NCI-H2196 (cell line): ENCODE data around the gene STK38.

Experiments
- DNase-seq: peaks from one replicate; lab custom pipeline; 2025; ENCODE audit not compliant: unreplicated experiment; lab: John Stamatoyannopoulos, UW

The STK38 gene

DNA sequence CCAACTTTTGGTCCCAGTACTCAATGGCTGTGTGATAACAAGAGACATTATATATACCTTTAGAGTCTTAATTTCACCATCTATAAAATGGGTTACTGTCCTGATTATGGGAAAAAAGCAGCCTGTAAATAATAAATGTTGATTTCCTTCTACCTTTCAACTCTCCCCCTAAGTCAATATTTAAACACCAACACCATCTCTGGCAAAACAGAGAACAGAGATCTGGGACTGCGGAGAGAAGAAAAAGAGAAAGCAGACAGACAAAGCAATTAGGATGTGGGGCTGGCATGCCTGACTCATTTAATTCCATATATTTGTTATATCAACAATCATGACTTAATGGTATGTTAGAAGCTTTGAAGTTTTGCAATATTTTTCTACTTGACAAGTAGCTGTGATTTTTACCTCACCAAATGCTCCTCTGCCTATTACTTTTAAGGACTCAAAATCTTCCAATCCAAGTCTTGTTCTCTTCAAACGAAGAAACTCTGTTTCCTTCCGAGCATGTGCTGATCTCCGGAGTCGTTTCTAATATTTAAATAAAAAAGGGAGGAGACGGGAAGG is 23.3 kb downstream of the STK38 start:
- DNase-seq: no peak

DNA sequence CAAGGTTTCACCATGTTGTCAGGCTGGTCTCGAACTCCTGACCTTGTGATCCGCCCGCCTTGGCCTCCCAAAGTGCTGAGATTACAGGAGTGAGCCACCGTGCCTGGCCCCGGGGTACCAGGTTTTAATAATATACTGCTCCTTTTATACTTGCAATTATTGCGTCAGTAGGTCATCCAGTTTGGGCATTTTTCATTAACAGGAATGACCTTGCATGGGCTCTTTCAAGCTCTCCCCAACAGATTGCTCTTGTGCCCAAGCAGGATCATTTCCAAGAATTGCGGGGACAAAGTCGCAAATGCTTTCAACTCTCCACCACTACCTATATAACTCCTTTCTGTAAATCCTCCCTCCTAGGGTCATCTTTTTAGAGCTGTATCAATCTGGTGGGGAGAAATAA is 23.8 kb downstream of the STK38 start:
- DNase-seq: no peak

DNA sequence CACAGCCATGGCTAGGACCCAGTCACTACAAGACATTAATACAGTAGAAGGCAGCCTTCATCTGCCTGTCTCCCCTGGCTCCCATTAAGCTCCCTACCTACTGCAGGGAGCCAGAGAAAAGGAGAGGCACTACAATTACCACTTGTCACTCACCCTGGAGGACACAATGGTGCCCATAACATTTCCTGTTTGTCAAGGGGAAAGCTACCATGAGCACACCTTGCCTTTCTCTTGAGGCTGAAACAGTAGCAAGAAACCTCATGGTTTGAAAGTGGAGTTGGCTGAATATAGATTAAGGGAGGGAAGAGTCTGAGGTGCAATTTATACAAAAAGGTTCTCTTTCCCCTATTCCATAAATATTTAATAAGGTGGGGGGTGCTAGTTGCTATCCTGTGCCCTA is 27.9 kb downstream of the STK38 start:
- DNase-seq: no peak

DNA sequence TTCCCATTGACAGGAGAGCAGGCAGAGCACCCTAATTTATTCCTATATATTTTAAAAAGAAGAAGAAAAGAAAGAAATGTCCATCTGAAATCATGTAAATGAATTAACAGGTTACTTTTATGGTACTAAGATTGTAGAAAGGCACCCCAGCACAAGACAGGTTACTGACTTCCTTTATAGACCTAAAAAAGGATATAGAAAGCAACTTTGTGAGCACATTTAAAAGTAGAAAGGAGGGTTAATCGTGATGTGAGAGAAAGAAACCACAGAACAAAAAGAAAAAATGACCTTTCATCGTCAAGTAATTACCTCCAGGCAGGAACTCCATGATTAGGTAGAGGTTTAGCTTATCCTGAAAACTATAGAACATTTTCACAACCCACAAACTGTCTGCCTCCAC is 29.9 kb downstream of the STK38 start:
- DNase-seq: no peak

DNA sequence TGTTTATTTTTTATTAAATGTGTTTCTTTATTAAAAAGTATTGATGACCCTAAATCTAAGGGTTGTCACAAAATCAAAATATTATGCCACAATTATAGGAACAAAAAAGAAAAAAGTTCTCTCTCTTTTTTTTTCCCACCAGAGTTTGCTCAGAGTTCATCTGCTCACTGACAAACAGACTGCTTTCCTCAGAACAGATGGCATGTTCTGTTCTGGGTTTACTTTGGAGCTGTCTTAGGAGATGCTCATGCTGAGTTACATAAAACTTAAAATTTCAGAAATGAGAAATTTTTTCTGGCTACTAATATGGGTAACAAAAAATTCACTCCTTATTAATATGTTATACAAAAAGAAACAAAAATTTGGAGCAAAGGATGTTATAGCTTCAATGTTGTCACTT is 30.3 kb downstream of the STK38 start:
- DNase-seq: no peak

DNA sequence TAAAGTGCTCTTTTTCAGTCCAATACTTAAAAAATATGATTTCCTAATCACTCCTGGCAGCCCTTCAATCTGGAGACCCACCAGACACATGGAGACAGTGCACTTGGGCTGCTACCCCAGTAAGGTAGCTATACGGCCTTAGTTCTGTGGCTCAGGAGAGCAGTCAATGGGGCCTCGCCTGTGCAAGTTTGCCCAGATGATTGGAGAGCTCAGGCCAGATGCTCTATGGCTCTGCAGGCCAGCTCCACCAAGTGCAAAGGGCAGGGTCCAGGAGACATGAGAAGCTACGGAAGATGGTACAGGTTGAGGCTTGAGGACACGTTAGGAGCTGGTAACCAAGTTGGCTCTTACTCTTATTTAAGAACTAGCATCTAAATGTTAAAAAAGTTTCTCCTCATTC is 30.7 kb downstream of the STK38 start:
- no peak for DNase-seq

DNA sequence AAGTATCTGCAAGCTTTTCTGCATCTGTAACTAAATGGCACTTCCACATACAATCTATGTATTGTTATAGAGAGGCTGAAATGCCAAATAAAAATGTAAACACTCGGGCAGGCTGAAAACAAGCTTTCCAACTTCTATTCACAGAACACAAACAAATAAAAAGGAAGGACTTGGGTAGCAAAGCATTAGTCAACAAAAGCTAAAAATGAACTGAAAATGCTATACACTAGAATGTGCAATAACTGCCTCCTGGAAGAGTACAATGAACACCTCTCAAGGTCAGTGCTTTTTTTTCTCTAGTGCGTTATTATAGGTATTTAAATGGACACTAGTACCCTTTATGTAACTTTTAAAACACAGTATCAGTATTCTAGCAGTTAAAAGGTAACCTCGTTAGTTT is 31.4 kb downstream of the STK38 start:
- DNase-seq: no peak

DNA sequence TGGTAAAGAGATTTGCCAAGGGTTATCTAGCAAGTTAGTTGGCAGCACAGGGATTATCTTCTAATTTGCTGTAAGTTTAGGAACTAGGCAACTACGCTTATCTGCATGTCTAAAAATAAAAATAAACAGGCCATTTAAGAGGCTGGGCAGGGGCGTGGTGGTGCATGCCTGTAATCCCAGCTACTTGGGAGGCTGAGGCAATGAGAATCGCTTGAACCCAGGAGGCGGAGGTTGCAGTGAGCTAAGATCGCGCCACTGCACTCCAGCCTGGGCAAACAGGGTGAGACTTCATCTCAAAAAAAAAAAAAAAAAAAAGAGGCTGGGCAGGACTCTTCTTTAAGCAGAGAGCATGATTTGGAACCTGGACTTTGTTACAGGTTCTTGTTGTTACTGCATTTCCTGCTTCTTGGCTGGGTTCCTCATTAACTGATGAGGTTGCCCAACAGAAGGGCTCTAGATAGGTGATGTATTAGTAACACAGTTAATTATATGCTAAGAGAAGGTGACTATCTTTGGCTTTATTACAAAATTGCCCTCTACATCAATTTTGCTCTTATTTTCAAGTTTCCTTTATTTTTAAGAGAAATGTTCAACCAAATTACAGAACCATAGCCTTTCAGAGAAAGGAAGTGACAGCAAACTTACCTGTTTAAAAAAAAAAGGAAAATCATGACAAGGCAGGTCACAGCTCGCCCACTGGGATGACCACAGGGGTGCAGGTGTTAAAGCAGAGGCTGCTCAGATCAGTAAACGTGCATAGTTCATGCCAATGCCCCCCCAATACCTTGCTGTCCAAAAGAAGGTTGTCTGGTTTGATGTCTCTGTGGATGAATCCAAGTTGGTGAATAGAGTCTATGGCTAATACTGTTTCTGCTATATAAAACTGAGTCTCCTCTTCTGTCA is 32.5 kb downstream of the STK38 start:
- no peak for DNase-seq

DNA sequence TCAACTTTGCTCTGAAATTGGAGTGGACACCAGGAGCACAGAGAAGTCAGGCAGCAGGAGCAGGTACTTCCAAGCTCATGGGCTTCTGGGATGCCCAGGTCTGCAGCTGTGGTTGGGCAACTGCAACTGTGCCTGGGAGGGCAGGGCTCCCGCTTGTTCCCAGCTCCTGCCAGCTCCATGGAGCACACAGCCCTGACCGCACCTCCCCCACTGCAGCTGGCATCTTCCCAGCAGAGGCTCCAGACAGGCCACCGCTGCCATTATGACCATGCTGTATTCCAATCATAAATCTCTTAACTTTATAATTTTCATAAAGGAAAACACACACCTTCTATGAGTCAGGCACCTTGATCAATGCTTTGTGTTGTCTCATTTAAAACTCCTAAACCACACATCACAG is 36.9 kb downstream of the STK38 start:
- no peak for DNase-seq

DNA sequence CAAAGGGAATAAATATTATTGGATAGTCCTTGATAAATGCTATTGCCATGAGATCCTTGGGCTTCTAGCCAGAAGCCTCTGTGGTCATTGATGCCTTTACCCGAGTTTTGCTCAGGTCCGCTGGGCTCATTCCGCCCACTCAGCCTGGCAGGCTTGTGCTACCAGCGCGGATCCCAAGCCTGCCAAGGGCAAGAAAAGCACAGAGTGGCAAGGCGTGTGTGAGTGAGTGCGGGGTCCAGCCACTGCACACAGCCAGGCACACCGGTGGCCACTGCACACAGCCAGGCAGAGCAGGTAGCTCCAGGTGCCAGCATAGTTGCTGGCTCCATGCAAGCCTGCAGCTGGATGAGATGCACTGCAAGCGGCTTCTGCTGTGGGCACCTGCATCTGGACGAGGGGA is 38.7 kb downstream of the STK38 start:
- DNase-seq: no peak

DNA sequence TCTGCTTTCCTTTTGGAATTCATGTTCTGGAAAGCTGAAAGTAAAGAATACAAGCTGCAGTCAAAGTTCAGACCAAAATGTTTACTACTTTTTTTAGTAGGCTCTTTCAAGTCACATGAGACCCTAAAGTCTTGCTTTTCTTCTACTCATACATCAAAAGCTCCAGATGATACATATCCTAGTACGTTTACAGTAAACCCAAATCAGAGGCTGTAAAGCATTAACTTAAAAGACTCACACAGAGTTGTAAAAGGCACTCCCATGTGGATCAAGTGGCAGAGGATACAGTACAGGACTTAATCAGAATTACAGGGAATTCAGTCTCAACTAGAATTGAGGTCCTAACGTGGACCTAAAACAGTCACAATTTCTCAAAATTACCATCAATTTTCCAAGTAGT is 40.7 kb downstream of the STK38 start:
- no peak for DNase-seq

DNA sequence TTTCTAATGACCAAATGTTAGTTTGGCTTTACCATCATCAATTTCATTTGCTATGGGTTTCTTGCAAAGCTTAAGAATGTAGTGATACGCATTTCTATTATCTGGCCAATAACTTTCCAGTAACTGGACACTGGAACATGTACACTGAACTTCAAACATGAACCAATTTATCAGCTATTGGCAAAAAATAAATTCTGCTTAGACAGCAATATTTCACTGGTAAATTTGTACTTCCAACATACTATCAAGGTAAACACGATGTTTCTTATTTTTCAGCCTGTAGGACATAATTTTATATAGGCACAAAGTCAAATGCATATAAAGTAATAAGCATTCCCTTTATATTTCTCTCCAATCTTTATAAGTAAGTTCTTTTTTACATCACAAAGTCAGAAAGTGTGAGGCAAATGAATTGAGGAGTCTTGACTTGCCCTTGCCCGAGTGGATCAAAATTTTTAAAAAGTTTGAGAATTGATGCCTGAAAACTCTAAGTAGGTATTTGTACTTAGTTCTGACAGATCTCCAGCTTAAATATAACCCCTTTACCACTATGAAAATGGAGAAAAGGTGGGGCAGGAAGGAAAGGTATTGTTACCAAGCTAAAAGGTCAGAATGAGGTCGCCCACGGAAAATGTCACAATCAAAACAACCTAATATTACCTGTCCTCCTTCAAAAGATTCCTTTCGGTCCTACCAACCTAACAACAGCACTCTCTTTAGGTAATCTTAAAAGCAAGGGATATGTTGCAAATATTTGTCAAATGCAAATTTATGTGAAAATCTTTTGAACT is 41.3 kb downstream of the STK38 start:
- DNase-seq: no peak

DNA sequence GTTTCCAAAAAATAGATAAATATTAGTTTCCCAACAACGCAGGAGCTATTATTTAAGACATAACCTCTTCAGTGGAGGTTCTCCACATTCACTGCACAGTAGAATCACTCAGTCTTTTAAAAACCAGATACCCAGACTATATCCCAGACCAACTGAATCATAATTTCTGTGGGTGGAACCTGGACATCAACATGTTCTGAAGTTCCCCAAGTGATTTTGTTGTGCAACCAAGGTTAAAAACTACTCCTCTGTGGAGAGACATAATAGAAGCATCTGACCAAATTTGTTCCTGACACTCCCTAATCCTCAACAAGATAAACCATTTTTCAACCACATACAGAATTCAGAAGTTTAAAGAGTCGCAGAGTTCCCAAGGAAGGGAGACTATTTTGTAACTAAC is 42.3 kb downstream of the STK38 start:
- DNase-seq: no peak

DNA sequence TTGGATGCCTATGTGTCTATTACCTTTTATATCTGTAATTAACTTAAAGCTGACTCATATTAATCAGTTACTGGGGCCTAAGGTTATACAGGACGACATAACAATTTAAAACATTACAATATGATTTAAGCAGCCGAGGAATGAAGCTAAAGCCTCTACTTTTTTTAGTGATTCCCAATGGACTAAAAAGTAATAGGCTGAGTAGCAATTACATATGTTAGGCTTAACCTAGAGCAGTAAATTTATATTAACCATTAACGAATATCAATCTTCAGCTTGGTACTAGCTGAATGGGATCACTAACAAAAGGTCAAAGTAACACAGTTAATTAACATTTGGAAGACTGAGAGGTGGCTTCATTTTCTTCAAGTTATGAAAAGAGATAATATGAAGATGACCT is 43.1 kb downstream of the STK38 start:
- no peak for DNase-seq

DNA sequence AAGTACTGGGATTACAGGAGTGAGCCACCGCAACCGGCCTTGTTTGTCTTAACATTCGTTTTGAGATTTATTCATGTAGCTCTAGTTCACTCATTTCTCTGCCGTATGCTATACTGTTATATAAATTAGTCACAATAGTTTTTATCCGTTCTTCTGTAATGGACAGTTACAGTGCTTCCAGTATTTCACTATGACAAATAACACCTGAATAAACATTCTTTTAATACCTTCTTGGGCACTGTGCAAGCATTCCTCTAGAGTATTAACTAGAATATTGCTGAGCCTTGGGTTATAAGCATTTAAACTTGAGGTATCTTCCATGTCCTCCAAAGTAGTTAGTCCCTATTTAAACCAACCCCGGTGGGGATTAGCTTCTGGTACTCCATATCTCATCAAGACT is 45.6 kb downstream of the STK38 start:
- no peak for DNase-seq

DNA sequence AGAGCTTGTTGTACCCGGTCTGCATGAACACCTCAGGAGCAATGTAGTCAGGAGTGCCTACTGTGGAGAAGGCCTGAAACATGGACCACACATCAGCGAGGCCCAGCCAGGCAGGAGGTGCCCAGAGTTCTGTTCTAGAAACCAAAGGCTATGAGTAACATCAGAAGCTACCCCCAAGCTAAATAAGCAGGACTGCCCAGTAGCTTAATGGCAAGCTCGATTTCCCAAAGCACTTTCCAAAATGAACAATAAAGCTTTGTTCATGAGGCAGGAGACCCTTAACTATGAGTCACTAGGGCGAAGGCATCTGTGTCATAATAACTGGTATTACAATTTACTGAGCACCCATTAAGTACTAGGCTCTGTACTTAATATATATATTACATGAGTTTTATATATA is 47.4 kb downstream of the STK38 start:
- no peak for DNase-seq

DNA sequence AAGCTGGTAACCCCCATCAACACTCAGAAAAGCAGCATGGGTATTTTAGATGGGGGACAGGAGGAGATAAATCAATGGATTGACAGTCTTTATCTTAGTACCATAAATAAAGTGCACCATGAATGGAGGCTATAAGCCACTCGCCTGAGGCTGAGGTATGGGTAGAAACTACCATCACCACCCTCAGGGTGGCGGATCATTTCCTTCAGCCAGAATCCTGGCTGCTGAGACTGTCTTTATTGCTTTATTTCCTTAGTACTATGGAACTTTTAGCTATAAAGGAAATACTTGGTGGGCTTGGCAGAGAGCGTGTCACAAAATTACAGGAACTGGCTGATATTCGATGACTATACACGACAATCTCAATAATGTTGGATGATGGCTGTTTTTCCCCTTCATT is 52.2 kb downstream of the STK38 start:
- no peak for DNase-seq

DNA sequence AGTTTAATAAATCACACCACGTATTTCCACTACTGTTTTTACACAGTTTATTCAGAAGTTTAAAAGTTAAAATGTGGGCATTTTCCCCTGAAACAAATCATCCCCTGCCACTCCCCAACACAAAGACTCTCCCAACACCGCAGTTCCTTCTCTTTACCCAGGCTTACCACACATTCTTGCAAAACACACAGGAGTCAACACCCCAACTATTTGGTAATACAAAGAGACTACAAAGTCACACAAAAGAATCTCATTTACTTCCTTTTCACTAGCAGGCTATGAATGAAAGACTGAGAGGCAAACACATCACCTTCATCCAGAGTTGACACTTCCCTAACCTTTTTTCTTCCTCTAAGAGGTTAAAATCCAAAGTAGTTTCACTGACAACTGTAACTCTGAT is 53.4 kb downstream of the STK38 start:
- DNase-seq: no peak

DNA sequence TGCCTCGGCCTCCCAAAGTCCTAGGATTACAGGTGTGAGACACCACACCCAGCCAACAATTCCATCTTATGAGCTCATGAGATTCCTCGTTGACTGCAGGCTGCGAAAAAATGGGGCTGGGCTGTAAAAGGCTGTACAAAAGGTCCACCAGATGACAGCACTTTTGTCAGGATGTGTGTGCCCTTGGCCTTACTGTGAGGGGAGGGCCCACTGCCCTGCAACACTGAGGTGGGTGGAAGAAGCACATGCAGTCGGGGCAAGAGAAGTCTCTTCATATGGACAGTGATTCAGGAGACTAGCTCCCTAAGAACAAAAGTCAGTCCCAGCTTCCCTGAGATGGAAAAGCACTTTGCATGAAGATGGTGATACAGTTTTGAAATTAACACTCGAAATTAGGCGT is 54.0 kb downstream of the STK38 start:
- DNase-seq: no peak

DNA sequence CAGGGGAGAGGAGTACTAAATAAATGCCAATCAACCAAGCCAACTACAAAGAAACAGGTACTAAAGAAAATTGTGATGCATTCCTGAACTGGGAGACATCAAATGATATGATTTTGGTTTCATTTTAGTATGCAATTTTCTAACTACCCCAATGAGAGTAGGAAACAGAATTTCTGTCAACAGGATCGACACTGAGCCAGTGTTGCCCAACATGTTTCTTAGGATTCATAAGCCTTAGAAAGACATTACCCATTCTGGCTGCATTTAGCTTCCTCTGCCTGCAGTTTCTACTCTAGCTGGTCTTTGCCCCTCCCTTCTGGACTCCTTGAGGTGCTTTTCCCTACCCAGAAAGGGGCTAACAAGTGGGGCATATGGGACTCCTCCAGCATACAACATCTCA is 54.7 kb downstream of the STK38 start:
- no peak for DNase-seq

DNA sequence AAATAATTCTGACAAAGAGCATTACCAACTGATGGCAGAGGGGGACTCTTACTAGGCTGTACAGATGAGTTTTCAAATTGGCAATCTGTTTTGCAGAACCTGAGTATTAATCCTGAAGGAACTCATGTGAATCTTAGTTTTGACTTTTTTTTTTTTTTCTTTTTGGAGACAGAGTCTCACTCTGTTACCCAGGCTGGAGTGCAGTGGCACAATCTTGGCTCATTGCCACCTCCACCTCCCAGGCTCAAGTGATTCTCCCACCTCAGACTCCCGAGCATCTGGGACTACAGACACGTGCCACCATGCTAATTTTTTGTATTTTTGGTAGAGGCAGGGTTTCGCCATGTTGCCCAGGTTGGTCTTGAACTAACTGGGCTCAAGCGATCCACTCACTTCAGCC is 55.2 kb downstream of the STK38 start:
- DNase-seq: no peak

DNA sequence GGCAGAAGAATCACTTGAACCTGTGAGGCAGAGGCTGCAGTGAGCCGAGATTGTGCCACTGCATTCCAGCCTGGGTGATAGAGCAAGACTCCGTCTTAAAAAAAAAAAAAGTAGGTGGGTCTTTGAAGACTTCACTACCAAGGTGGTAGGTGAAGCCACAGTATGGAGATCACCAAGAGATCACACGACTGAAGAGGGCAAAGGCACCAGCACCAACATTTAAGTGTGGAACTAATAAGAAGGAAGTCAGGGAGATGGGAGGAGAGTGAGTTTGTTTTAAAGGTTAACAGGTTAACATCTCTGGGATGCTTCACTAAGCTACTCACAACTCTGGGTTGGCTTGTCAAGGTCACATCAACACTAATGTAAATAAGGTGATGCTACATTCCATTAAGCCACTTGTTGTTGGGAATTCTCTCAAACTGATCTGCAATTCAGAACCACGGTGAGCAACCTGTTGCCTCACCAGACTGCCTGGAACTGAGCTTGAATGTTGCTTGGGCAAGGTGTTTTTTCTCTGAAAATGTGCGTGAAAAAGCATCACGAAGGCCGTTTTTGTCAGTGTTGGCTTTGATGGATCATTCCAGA is 55.8 kb downstream of the STK38 start:
- no peak for DNase-seq
